Measurements from ENCODE around the gene DTNA.
"Not testable (repeated sequence)": the region's sequence is repeated elsewhere in the genome, so short reads cannot be mapped to it uniquely, and the experiment has no call there.

The DTNA gene

GRCh38 chr18:34880403-34880802 lies 170.3 kb downstream of the DTNA start:
- no peak for DNase-seq
- TF ChIP-seq POLR2A (IDR thresholded peaks at IDR 0.05; ENCODE audit: low read length) = no peak
- TF ChIP-seq GATA1 (IDR thresholded peaks at IDR 0.05; ENCODE audit: low read depth, low read length) = no peak

DNA sequence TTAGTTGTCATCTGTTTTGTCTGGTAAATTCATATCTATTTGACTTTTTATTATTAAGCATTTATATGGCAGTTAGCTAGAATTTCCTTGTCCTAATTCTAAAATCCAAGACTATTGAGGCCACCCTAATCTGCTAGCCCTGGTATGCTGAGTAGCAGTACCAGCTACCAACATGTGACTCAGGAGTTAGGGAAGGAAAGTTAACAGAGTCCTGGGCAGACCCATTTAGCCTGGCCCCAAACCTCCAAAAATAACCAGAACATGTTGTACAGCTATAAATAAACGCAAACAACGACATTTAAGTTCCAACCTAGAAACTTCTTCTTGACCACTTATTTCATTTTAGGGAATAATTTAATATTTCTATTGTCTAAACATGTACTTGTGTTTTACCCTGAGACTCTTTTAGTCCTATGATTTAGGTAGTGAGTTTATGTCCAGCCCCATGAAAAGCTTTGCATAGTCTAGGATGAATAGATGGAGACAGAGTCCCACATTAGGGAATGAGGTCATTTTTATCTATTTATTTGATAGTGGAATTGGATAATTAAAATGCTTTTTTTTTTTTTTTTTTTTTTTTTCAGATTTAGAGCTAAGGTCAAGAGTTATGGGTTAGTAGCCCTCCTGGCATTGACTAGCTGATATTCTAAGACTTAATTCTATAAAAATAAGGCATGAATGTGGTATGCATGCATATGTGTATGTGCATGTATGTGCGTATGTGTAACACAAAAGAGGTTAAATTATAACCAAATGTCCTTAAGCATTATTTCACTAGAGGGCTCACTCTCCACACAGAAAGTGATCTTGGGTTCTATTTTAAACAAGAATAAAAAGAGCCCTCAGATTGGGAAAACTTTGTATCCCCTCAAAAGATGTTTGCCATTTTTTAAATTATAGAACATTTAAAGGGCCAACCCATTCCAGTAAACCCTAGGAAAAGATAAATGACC lies 171.1 kb downstream of the DTNA start:
- TF ChIP-seq GATA1 (IDR thresholded peaks at IDR 0.05; ENCODE audit: low read depth, low read length) = no peak
- TF ChIP-seq POLR2A (IDR thresholded peaks at IDR 0.05; ENCODE audit: low read length) = no peak
- DNase-seq = peak in 1 of 2 experiments; percentile 8

DNA sequence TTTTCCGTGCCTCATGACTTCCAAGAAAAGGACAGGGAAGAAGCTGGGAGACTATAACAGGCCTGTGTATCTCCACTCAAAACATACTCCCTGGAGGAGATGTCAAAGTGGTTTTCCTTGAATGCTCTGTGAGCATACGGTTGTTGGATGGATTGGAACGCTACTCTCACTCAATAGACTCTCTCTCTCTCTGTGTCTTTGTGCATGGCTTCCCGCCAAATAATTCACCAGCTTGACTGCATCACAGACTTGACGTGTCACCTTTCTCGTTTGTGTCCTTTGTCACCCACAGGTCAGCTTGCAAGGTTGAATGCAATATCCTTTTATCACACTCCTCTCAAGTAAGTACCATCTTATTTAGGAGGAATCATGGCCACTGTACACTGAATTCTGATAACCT lies 174.3 kb downstream of the DTNA start:
- TF ChIP-seq GATA1 (IDR thresholded peaks at IDR 0.05; ENCODE audit: low read depth, low read length) (no peak), POLR2A (IDR thresholded peaks at IDR 0.05; ENCODE audit: low read length) (no peak)
- DNase-seq = no peak

DNA sequence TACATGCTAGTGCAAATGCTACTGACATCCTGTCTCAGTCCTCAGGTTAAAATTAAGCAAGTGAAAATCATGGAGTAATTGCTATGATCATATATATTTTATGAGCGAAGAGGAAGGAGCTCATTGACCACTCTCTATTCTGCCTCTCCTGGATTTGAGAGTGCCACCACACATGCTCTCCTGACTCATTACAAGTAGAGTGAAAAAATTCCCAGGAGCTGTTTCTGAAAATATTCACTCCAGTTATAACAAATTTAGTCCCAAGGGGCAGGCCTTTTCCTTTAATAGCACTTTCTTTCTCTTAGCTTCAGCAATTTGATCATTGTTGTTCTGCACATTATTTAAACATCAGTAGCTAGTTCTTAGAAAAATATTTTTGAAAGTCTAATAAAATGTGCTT lies 176.1 kb downstream of the DTNA start:
- no peak for DNase-seq
- TF ChIP-seq POLR2A (IDR thresholded peaks at IDR 0.05; ENCODE audit: low read length) (no peak), GATA1 (IDR thresholded peaks at IDR 0.05; ENCODE audit: low read depth, low read length) (no peak)

GRCh38 chr18:34887881-34888580 lies 177.9 kb downstream of the DTNA start:
- TF ChIP-seq GATA1 (IDR thresholded peaks at IDR 0.05; ENCODE audit: low read depth, low read length) = no peak
- DNase-seq = no peak

GRCh38 chr18:34890486-34891085 lies 180.5 kb downstream of the DTNA start:
- TF ChIP-seq POLR2A (IDR thresholded peaks at IDR 0.05; ENCODE audit: low read length) = no peak
- no peak for TF ChIP-seq GATA1 (IDR thresholded peaks at IDR 0.05; ENCODE audit: low read depth, low read length)
- DNase-seq = no peak

GRCh38 chr18:34892379-34892778 lies 182.3 kb downstream of the DTNA start:
- DNase-seq = no peak
- no peak for TF ChIP-seq GATA1 (IDR thresholded peaks at IDR 0.05; ENCODE audit: low read depth, low read length)
- no peak for TF ChIP-seq POLR2A (IDR thresholded peaks at IDR 0.05; ENCODE audit: low read length)

DNA sequence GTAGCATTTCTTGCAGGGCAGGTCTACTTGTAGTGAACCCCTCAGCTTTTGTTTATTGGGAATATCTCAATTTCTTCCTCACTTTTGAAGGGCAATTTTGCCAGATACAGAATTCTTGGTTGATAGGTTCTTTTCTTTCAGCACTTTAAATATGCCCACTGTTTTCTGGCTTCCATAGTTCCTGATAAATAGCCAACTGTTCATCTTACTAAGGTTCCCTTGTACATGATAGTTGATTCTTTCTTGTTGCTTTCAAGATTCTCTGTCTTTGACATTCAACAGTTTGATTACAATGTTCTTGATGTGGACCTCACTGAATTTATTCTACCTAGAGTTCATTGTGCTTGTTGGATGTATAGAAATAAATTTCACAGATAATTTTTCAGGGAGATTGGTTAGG lies 183.1 kb downstream of the DTNA start:
- TF ChIP-seq POLR2A (IDR thresholded peaks at IDR 0.05; ENCODE audit: low read length) = no peak
- TF ChIP-seq GATA1 (IDR thresholded peaks at IDR 0.05; ENCODE audit: low read depth, low read length) = no peak
- no peak for DNase-seq

- TF ChIP-seq GATA1 (IDR thresholded peaks at IDR 0.05; ENCODE audit: low read depth, low read length) = no peak
- no peak for TF ChIP-seq POLR2A (IDR thresholded peaks at IDR 0.05; ENCODE audit: low read length)
- no peak for DNase-seq
These were observed 191.2 kb downstream of the DTNA start for GRCh38 chr18:34901299-34901698.

DNA sequence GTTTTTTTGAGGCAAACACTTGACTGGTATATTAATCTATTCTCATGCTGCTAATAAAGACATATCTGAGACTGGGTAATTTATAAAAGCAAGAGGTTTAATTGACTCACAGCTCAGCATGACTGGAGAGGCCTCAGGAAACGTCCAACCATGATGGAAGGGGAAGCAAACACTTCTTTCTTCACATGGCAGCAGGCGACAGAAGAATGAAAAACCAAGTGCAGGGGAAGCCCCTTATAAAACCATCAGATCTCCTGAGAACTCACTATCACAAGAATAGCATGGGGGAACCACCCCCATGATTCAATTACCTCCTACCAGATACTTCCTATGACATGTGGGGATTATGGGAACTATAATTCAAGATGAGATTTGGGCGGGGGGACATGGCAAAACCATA lies 194.9 kb downstream of the DTNA start:
- no peak for TF ChIP-seq GATA1 (IDR thresholded peaks at IDR 0.05; ENCODE audit: low read depth, low read length)
- DNase-seq = no peak

DNA sequence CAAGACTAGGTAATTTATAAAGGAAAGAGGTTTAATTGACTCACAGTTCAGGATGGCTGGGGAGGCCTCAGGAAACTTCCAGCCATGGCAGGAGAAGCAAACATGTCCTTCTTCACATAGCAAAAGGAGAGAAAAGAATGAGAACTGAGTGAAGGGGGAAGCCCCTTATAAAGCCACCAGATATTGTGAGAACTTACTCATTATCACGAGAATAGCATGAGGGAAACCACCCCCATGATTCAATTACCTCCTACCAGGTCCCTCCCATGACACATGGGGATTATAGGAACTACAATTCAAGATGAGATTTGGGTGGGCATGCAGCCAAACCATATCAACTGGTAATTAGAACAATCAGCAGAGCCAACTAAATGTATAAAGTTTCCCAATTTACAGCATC lies 196.9 kb downstream of the DTNA start:
- DNase-seq = not testable (repeated sequence)

- TF ChIP-seq GATA1 (IDR thresholded peaks at IDR 0.05; ENCODE audit: low read depth, low read length) (no peak), POLR2A (IDR thresholded peaks at IDR 0.05; ENCODE audit: low read length) (no peak)
- DNase-seq = no peak
These were observed 199.7 kb downstream of the DTNA start for GRCh38 chr18:34909637-34910364.

GRCh38 chr18:34911081-34911480 lies 201.0 kb downstream of the DTNA start:
- no peak for DNase-seq
- TF ChIP-seq GATA1 (IDR thresholded peaks at IDR 0.05; ENCODE audit: low read depth, low read length) = no peak
- no peak for TF ChIP-seq POLR2A (IDR thresholded peaks at IDR 0.05; ENCODE audit: low read length)

Data from erythroblast (primary cell).